Measurements from ENCODE around the gene ASB10. TPM values are rescaled to one million over a fixed set of nuclear protein-coding genes. Genes with fewer than 3 reads are reported as not detected.

ASB10 gene
- total RNA-seq, 1 donor from 2014 or later: not detected

- peak overlapping the region; percentile 98 for H3K4me3 Mint-ChIP-seq (ENCODE audit: unreplicated experiment)
- H3K27ac Mint-ChIP-seq (ENCODE audit: unreplicated experiment): peak overlapping the region; percentile 93
- TF ChIP-seq CTCF (IDR thresholded peaks at IDR 0.05; ENCODE audit: unreplicated experiment): no peak
- H3K4me1 Mint-ChIP-seq (ENCODE audit: unreplicated experiment): peaks cover 23% of the 10 kb centered on the region
- H3K27me3 Mint-ChIP-seq (ENCODE audit: unreplicated experiment): peaks cover 15% of the 10 kb centered on the region
- no peak for DNase-seq (ENCODE audit: low spot score)
- no peaks in the 10 kb centered on the region for H3K9me3 Mint-ChIP-seq (ENCODE audit: unreplicated experiment)
- H3K36me3 Mint-ChIP-seq (ENCODE audit: low read depth, unreplicated experiment): peaks cover 12% of the 10 kb centered on the region
Observed at GRCh38 chr7:151232917-151233701, 46.1 kb upstream of the ASB10 start.

GRCh38 chr7:151232091-151232916 lies 45.3 kb upstream of the ASB10 start, which contains the start of gene CHPF2:
TSS of gene CHPF2 (plus strand) at chr7:151232483. CDS start at chr7:151234012, 1,529 bp downstream.
- peak within 1 kb of the TSS; percentile 98 for H3K4me3 Mint-ChIP-seq (ENCODE audit: unreplicated experiment)
- H3K9me3 Mint-ChIP-seq (ENCODE audit: unreplicated experiment): no peaks in the 10 kb centered on the region
- H3K4me1 Mint-ChIP-seq (ENCODE audit: unreplicated experiment): peaks cover 28% of the 10 kb centered on the region
- DNase-seq (ENCODE audit: low spot score): peak; percentile 87
- H3K27ac Mint-ChIP-seq (ENCODE audit: unreplicated experiment): peak within 1 kb of the TSS; percentile 93
- no peak for TF ChIP-seq CTCF (IDR thresholded peaks at IDR 0.05; ENCODE audit: unreplicated experiment)
- H3K27me3 Mint-ChIP-seq (ENCODE audit: unreplicated experiment): peaks cover 15% of the 10 kb centered on the region
- H3K36me3 Mint-ChIP-seq (ENCODE audit: low read depth, unreplicated experiment): peaks cover 12% of the 10 kb centered on the region

- H3K4me3 Mint-ChIP-seq (ENCODE audit: unreplicated experiment): no peak overlapping the region
- peaks cover 14% of the 10 kb centered on the region for H3K27me3 Mint-ChIP-seq (ENCODE audit: unreplicated experiment)
- H3K4me1 Mint-ChIP-seq (ENCODE audit: unreplicated experiment): peaks cover 34% of the 10 kb centered on the region
- DNase-seq (ENCODE audit: low spot score): no peak
- H3K27ac Mint-ChIP-seq (ENCODE audit: unreplicated experiment): no peak overlapping the region
- no peaks in the 10 kb centered on the region for H3K9me3 Mint-ChIP-seq (ENCODE audit: unreplicated experiment)
- TF ChIP-seq CTCF (IDR thresholded peaks at IDR 0.05; ENCODE audit: unreplicated experiment): no peak
- H3K36me3 Mint-ChIP-seq (ENCODE audit: low read depth, unreplicated experiment): peaks cover 4% of the 10 kb centered on the region
Observed at GRCh38 chr7:151231080-151231479, 44.0 kb upstream of the ASB10 start.

- peaks cover 38% of the 10 kb centered on the region for H3K4me1 Mint-ChIP-seq (ENCODE audit: unreplicated experiment)
- no peaks in the 10 kb centered on the region for H3K9me3 Mint-ChIP-seq (ENCODE audit: unreplicated experiment)
Observed at GRCh38 chr7:151229249-151229648, 42.2 kb upstream of the ASB10 start.

More at GRCh38 chr7:151229249-151229648, 42.2 kb upstream of the ASB10 start:
- peaks cover 16% of the 10 kb centered on the region for H3K36me3 Mint-ChIP-seq (ENCODE audit: low read depth, unreplicated experiment)
- H3K27ac Mint-ChIP-seq (ENCODE audit: unreplicated experiment): no peak overlapping the region
- H3K27me3 Mint-ChIP-seq (ENCODE audit: unreplicated experiment): peaks cover 15% of the 10 kb centered on the region
- H3K4me3 Mint-ChIP-seq (ENCODE audit: unreplicated experiment): no peak overlapping the region
- TF ChIP-seq CTCF (IDR thresholded peaks at IDR 0.05; ENCODE audit: unreplicated experiment): no peak
- DNase-seq (ENCODE audit: low spot score): no peak
